ENCODE measurements around the gene ZBTB7B.
A peak's percentile ranks its signal among the peaks of the same experiment; 100 is the strongest.

ZBTB7B gene

DNA sequence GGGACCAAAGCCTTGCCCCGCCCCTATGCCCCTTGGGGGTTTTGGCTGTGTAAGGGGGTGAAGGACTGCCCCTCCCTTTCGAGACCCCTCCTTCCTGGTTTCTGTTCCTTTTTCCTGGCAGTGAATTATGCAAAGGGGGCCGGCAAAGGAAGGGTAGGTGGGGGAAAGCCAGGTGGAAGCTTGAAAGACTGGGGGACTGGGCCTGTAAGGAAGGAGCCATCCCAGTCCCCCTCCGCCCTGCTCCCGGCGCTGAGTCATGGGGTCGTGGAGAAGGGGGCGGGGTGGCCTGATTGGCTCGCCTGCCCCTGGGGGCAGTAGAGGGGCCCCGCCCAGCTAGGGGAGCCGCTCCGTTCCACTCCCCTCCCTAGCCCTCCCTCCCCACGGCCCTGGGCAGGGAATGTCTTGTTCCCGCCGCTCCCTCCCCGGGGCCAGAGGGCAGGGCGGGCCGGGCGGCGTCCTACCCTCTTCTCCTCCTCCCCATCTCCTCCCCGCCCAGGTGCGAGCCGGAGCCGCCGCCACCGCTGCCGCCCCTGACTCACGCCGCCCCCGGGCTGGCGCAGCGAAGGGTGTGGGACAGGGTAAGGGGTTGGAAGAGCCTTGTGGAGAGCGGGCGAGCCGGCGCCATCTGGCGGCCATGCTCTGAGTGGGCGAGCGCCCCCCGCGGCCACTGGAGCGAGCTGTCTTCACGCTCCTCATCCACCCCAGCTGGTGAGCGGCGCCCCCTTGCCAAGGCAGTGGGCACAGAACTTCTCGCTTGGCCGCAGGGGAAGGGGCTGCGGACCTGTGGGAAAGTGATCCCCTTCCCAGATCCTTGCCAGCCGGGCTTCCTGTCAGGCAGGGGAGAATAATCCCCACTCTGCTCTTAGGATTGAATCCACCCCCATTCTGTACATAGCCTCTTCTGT lies 14.7 kb downstream of the ZBTB7B start (continued):
- TF ChIP-seq ZNF2 (tag by site-specific recombination; IDR thresholded peaks at IDR 0.05) = peak; percentile 94
- TF ChIP-seq ZNF791 (tag by site-specific recombination; IDR thresholded peaks at IDR 0.05) = no peak
- TF ChIP-seq ZXDB (tag by site-specific recombination; IDR thresholded peaks at IDR 0.05) = peak; percentile 95
- TF ChIP-seq ZNF391 (tag by site-specific recombination; IDR thresholded peaks at IDR 0.05; ENCODE audit: borderline replicate concordance, low read depth) = peak; percentile 92
- TF ChIP-seq ZSCAN5A (tag by site-specific recombination; IDR thresholded peaks at IDR 0.05) = peak; percentile 75; the same call in 1 of the 2 replicates
- peak; percentile 97 for TF ChIP-seq SP3 (tag by site-specific recombination; IDR thresholded peaks at IDR 0.05)
- TF ChIP-seq MYNN (tag by site-specific recombination; IDR thresholded peaks at IDR 0.05; ENCODE audit: borderline replicate concordance) = no peak; the same call in 1 of the 2 replicates
- TF ChIP-seq, protein P1, sequence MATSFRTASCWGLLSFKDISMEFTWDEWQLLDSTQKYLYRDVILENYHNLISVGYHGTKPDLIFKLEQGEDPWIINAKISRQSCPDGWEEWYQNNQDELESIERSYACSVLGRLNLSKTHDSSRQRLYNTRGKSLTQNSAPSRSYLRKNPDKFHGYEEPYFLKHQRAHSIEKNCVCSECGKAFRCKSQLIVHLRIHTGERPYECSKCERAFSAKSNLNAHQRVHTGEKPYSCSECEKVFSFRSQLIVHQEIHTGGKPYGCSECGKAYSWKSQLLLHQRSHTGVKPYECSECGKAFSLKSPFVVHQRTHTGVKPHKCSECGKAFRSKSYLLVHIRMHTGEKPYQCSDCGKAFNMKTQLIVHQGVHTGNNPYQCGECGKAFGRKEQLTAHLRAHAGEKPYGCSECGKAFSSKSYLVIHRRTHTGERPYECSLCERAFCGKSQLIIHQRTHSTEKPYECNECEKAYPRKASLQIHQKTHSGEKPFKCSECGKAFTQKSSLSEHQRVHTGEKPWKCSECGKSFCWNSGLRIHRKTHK (tag by site-specific recombination; IDR thresholded peaks at IDR 0.05) = no peak
- TF ChIP-seq, protein P2, sequence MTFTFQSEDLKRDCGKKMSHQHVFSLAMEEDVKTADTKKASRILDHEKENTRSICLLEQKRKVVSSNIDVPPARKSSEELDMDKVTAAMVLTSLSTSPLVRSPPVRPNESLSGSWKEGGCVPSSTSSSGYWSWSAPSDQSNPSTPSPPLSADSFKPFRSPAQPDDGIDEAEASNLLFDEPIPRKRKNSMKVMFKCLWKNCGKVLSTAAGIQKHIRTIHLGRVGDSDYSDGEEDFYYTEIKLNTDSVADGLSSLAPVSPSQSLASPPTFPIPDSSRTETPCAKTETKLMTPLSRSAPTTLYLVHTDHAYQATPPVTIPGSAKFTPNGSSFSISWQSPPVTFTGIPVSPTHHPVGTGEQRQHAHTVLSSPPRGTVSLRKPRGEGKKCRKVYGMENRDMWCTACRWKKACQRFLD (tag by site-specific recombination; IDR thresholded peaks at IDR 0.05) = no peak
- peak; percentile 96 for TF ChIP-seq KLF16 (tag by site-specific recombination; IDR thresholded peaks at IDR 0.05)
- peak; percentile 97 for TF ChIP-seq KLF9 (tag by site-specific recombination; IDR thresholded peaks at IDR 0.05; ENCODE audit: low read depth)
- TF ChIP-seq ZNF629 (tag by site-specific recombination; IDR thresholded peaks at IDR 0.05) = peak; percentile 85
- peak; percentile 75; the same call in 1 of the 2 replicates for TF ChIP-seq ZSCAN16 (tag by site-specific recombination; IDR thresholded peaks at IDR 0.05)
- TF ChIP-seq, protein P3, sequence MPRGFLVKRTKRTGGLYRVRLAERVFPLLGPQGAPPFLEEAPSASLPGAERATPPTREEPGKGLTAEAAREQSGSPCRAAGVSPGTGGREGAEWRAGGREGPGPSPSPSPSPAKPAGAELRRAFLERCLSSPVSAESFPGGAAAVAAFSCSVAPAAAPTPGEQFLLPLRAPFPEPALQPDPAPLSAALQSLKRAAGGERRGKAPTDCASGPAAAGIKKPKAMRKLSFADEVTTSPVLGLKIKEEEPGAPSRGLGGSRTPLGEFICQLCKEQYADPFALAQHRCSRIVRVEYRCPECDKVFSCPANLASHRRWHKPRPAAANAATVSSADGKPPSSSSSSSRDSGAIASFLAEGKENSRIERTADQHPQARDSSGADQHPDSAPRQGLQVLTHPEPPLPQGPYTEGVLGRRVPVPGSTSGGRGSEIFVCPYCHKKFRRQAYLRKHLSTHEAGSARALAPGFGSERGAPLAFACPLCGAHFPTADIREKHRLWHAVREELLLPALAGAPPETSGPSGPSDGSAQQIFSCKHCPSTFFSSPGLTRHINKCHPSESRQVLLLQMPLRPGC (tag by site-specific recombination; IDR thresholded peaks at IDR 0.05) = peak; percentile 68
- TF ChIP-seq ZNF335 (tag by site-specific recombination; conservative IDR thresholded peaks at IDR 0.05) = peak; percentile 72
- TF ChIP-seq ZNF24 (tag by site-specific recombination; IDR thresholded peaks at IDR 0.05) = peak; percentile 68
- peak; percentile 61 for TF ChIP-seq REST (tag by site-specific recombination; IDR thresholded peaks at IDR 0.05)
- peak; percentile 97 for TF ChIP-seq KLF8 (tag by site-specific recombination; IDR thresholded peaks at IDR 0.05)
- TF ChIP-seq ZNF473 (tag by site-specific recombination; IDR thresholded peaks at IDR 0.05) = no peak
- no peak for TF ChIP-seq SCRT1 (tag by site-specific recombination; IDR thresholded peaks at IDR 0.05; ENCODE audit: borderline replicate concordance)
- peak; percentile 93 for TF ChIP-seq IKZF3 (tag by site-specific recombination; IDR thresholded peaks at IDR 0.05)
- TF ChIP-seq RBAK (tag by site-specific recombination; IDR thresholded peaks at IDR 0.05) = no peak
- TF ChIP-seq YY1 (tag by site-specific recombination; IDR thresholded peaks at IDR 0.05) = peak; percentile 93
- TF ChIP-seq, protein P4, sequence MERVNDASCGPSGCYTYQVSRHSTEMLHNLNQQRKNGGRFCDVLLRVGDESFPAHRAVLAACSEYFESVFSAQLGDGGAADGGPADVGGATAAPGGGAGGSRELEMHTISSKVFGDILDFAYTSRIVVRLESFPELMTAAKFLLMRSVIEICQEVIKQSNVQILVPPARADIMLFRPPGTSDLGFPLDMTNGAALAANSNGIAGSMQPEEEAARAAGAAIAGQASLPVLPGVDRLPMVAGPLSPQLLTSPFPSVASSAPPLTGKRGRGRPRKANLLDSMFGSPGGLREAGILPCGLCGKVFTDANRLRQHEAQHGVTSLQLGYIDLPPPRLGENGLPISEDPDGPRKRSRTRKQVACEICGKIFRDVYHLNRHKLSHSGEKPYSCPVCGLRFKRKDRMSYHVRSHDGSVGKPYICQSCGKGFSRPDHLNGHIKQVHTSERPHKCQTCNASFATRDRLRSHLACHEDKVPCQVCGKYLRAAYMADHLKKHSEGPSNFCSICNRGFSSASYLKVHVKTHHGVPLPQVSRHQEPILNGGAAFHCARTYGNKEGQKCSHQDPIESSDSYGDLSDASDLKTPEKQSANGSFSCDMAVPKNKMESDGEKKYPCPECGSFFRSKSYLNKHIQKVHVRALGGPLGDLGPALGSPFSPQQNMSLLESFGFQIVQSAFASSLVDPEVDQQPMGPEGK (tag by site-specific recombination; IDR thresholded peaks at IDR 0.05) = peak; percentile 100
- peak; percentile 100 for TF ChIP-seq HIC1 (tag by site-specific recombination; IDR thresholded peaks at IDR 0.05)

Data from HEK293 (cell line).